SK-N-SH (cell line): ENCODE results near the gene OSBPL7.

ENCODE experiments used
- FOXM1 ChIP-seq: IDR thresholded peaks from 2 replicates; pipeline ENCODE4 v1.4.0; 2012; ENCODE audit warnings: low read depth, mild to moderate bottlenecking
- GABPA ChIP-seq: IDR thresholded peaks from 2 replicates; pipeline ENCODE4 v1.4.0; 2012; ENCODE audit warnings: low read depth, mild to moderate bottlenecking
- TF ChIP-seq, protein P1 (sequence below): fragments of 200-600 bp; sonication (generic); IDR thresholded peaks from 2 replicates; pipeline ENCODE4 v1.6.1; 2017; ENCODE audit warnings: antibody characterized with exemption, mild to moderate bottlenecking, moderate library complexity
- TF ChIP-seq, protein P2 (sequence below): IDR thresholded peaks from 2 replicates; pipeline ENCODE4 v1.6.1; 2012; ENCODE audit warnings: mild to moderate bottlenecking, low read depth, low read length, moderate library complexity

DNA sequence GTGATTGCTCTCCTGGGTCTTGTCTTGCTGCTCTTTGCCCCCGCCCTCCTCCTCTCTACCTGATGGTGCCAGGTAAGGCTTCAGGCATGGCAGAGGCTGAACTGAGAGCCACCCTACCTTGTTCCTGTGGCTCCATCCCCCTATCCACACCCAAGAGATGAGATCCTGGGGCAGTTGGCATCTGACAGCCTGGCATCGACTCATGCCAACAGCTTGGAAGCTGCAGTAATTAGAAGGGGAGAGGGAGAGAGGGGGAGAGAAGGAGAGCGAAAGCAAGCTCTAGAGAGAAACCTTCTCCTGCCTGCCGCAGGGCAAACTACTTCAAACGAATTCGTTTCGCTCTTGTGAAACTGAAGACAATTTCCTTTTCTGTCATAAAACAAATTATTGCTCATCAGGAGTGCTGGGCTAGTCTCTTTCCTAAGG lies 43.2 kb upstream of the OSBPL7 start:
- TF ChIP-seq, protein P1, sequence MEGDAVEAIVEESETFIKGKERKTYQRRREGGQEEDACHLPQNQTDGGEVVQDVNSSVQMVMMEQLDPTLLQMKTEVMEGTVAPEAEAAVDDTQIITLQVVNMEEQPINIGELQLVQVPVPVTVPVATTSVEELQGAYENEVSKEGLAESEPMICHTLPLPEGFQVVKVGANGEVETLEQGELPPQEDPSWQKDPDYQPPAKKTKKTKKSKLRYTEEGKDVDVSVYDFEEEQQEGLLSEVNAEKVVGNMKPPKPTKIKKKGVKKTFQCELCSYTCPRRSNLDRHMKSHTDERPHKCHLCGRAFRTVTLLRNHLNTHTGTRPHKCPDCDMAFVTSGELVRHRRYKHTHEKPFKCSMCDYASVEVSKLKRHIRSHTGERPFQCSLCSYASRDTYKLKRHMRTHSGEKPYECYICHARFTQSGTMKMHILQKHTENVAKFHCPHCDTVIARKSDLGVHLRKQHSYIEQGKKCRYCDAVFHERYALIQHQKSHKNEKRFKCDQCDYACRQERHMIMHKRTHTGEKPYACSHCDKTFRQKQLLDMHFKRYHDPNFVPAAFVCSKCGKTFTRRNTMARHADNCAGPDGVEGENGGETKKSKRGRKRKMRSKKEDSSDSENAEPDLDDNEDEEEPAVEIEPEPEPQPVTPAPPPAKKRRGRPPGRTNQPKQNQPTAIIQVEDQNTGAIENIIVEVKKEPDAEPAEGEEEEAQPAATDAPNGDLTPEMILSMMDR, result no peak
- no peak for TF ChIP-seq FOXM1
- TF ChIP-seq, protein P2, sequence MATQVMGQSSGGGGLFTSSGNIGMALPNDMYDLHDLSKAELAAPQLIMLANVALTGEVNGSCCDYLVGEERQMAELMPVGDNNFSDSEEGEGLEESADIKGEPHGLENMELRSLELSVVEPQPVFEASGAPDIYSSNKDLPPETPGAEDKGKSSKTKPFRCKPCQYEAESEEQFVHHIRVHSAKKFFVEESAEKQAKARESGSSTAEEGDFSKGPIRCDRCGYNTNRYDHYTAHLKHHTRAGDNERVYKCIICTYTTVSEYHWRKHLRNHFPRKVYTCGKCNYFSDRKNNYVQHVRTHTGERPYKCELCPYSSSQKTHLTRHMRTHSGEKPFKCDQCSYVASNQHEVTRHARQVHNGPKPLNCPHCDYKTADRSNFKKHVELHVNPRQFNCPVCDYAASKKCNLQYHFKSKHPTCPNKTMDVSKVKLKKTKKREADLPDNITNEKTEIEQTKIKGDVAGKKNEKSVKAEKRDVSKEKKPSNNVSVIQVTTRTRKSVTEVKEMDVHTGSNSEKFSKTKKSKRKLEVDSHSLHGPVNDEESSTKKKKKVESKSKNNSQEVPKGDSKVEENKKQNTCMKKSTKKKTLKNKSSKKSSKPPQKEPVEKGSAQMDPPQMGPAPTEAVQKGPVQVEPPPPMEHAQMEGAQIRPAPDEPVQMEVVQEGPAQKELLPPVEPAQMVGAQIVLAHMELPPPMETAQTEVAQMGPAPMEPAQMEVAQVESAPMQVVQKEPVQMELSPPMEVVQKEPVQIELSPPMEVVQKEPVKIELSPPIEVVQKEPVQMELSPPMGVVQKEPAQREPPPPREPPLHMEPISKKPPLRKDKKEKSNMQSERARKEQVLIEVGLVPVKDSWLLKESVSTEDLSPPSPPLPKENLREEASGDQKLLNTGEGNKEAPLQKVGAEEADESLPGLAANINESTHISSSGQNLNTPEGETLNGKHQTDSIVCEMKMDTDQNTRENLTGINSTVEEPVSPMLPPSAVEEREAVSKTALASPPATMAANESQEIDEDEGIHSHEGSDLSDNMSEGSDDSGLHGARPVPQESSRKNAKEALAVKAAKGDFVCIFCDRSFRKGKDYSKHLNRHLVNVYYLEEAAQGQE, result no peak
- no peak for TF ChIP-seq GABPA
